Measurements from ENCODE around the gene TNKS1BP1.

The TNKS1BP1 gene

GRCh38 chr11:57325735-57326048, 940 bp upstream of the TNKS1BP1 start:
- H3K9ac ChIP-seq (ENCODE audit: low read length): peak overlapping the region; percentile 91
- peaks cover 38% of the 10 kb centered on the region for H3K4me1 ChIP-seq (ENCODE audit: control insufficient read depth, insufficient read depth, low read length)
- no peaks in the 10 kb centered on the region for H3K27me3 ChIP-seq (replicated peaks; ENCODE audit: control insufficient read depth, insufficient read depth, low read length)
- H3K4me3 ChIP-seq (ENCODE audit: low read length): peak overlapping the region; percentile 81
- DNase-seq (ENCODE audit: low read depth): no peak
- H3K36me3 ChIP-seq (ENCODE audit: control insufficient read depth, insufficient read depth, low read length, severe bottlenecking): peaks cover 55% of the 10 kb centered on the region
- H3K9me3 ChIP-seq (ENCODE audit: control insufficient read depth, low read length): no peaks in the 10 kb centered on the region

- Histone ChIP-seq H3K9me3 (ENCODE audit: control insufficient read depth, low read length) (no peaks in the 10 kb centered on the region), H3K27me3 (replicated peaks; ENCODE audit: control insufficient read depth, insufficient read depth, low read length) (no peaks in the 10 kb centered on the region), H3K4me3 (ENCODE audit: low read length) (peak overlapping the region; percentile 98), H3K9ac (ENCODE audit: low read length) (peak overlapping the region; percentile 100), H3K4me1 (ENCODE audit: control insufficient read depth, insufficient read depth, low read length) (peaks cover 49% of the 10 kb centered on the region), H3K36me3 (ENCODE audit: control insufficient read depth, insufficient read depth, low read length, severe bottlenecking) (peaks cover 51% of the 10 kb centered on the region)
- DNase-seq (ENCODE audit: low read depth): peak; percentile 85
These were observed 432 bp downstream of the TNKS1BP1 start for GRCh38 chr11:57324154-57324885.

- no peaks in the 10 kb centered on the region for H3K27me3 ChIP-seq (replicated peaks; ENCODE audit: control insufficient read depth, insufficient read depth, low read length)
- no peak for DNase-seq (ENCODE audit: low read depth)
- peak overlapping the region; percentile 100 for H3K9ac ChIP-seq (ENCODE audit: low read length)
- no peaks in the 10 kb centered on the region for H3K9me3 ChIP-seq (ENCODE audit: control insufficient read depth, low read length)
- H3K4me3 ChIP-seq (ENCODE audit: low read length): peak overlapping the region; percentile 98
- peaks cover 49% of the 10 kb centered on the region for H3K36me3 ChIP-seq (ENCODE audit: control insufficient read depth, insufficient read depth, low read length, severe bottlenecking)
- peaks cover 52% of the 10 kb centered on the region for H3K4me1 ChIP-seq (ENCODE audit: control insufficient read depth, insufficient read depth, low read length)
These were observed 948 bp downstream of the TNKS1BP1 start for GRCh38 chr11:57323855-57324153.

GRCh38 chr11:57323167-57323854, 1.4 kb downstream of the TNKS1BP1 start:
- Histone ChIP-seq H3K27me3 (replicated peaks; ENCODE audit: control insufficient read depth, insufficient read depth, low read length) (no peaks in the 10 kb centered on the region), H3K9me3 (ENCODE audit: control insufficient read depth, low read length) (no peaks in the 10 kb centered on the region), H3K9ac (ENCODE audit: low read length) (peak overlapping the region; percentile 100), H3K4me1 (ENCODE audit: control insufficient read depth, insufficient read depth, low read length) (peaks cover 56% of the 10 kb centered on the region), H3K36me3 (ENCODE audit: control insufficient read depth, insufficient read depth, low read length, severe bottlenecking) (peaks cover 48% of the 10 kb centered on the region), H3K4me3 (ENCODE audit: low read length) (peak overlapping the region; percentile 98)
- peak; percentile 70 for DNase-seq (ENCODE audit: low read depth)

- peaks cover 64% of the 10 kb centered on the region for H3K4me1 ChIP-seq (ENCODE audit: control insufficient read depth, insufficient read depth, low read length)
These were observed 2.2 kb downstream of the TNKS1BP1 start for GRCh38 chr11:57322256-57323166.

GRCh38 chr11:57321388-57322255, 3.1 kb downstream of the TNKS1BP1 start:
- no peaks in the 10 kb centered on the region for H3K9me3 ChIP-seq (ENCODE audit: control insufficient read depth, low read length)
- DNase-seq (ENCODE audit: low read depth): no peak
- H3K4me3 ChIP-seq (ENCODE audit: low read length): peak overlapping the region; percentile 98
- H3K27me3 ChIP-seq (replicated peaks; ENCODE audit: control insufficient read depth, insufficient read depth, low read length): no peaks in the 10 kb centered on the region
- peak overlapping the region; percentile 100 for H3K9ac ChIP-seq (ENCODE audit: low read length)
- peaks cover 48% of the 10 kb centered on the region for H3K36me3 ChIP-seq (ENCODE audit: control insufficient read depth, insufficient read depth, low read length, severe bottlenecking)
- peaks cover 73% of the 10 kb centered on the region for H3K4me1 ChIP-seq (ENCODE audit: control insufficient read depth, insufficient read depth, low read length)

More at GRCh38 chr11:57322256-57323166, 2.2 kb downstream of the TNKS1BP1 start:
- Histone ChIP-seq H3K36me3 (ENCODE audit: control insufficient read depth, insufficient read depth, low read length, severe bottlenecking) (peaks cover 48% of the 10 kb centered on the region), H3K27me3 (replicated peaks; ENCODE audit: control insufficient read depth, insufficient read depth, low read length) (no peaks in the 10 kb centered on the region), H3K4me3 (ENCODE audit: low read length) (peak overlapping the region; percentile 98), H3K9me3 (ENCODE audit: control insufficient read depth, low read length) (no peaks in the 10 kb centered on the region), H3K9ac (ENCODE audit: low read length) (peak overlapping the region; percentile 100)
- peak; percentile 99 for DNase-seq (ENCODE audit: low read depth)

- Histone ChIP-seq H3K9ac (ENCODE audit: low read length) (peak overlapping the region; percentile 100), H3K4me1 (ENCODE audit: control insufficient read depth, insufficient read depth, low read length) (peaks cover 76% of the 10 kb centered on the region), H3K4me3 (ENCODE audit: low read length) (peak overlapping the region; percentile 98), H3K27me3 (replicated peaks; ENCODE audit: control insufficient read depth, insufficient read depth, low read length) (no peaks in the 10 kb centered on the region), H3K9me3 (ENCODE audit: control insufficient read depth, low read length) (no peaks in the 10 kb centered on the region), H3K36me3 (ENCODE audit: control insufficient read depth, insufficient read depth, low read length, severe bottlenecking) (peaks cover 49% of the 10 kb centered on the region)
- DNase-seq (ENCODE audit: low read depth): no peak
These were observed 3.9 kb downstream of the TNKS1BP1 start for GRCh38 chr11:57320719-57321387.

GRCh38 chr11:57320067-57320718, 4.6 kb downstream of the TNKS1BP1 start:
- peaks cover 56% of the 10 kb centered on the region for H3K36me3 ChIP-seq (ENCODE audit: control insufficient read depth, insufficient read depth, low read length, severe bottlenecking)
- H3K9ac ChIP-seq (ENCODE audit: low read length): peak overlapping the region; percentile 100
- peak overlapping the region; percentile 98 for H3K4me3 ChIP-seq (ENCODE audit: low read length)
- no peaks in the 10 kb centered on the region for H3K27me3 ChIP-seq (replicated peaks; ENCODE audit: control insufficient read depth, insufficient read depth, low read length)
- DNase-seq (ENCODE audit: low read depth): no peak
- no peaks in the 10 kb centered on the region for H3K9me3 ChIP-seq (ENCODE audit: control insufficient read depth, low read length)
- peaks cover 76% of the 10 kb centered on the region for H3K4me1 ChIP-seq (ENCODE audit: control insufficient read depth, insufficient read depth, low read length)

GRCh38 chr11:57318178-57318577, 6.6 kb downstream of the TNKS1BP1 start:
- Histone ChIP-seq H3K4me3 (ENCODE audit: low read length) (peak overlapping the region; percentile 63), H3K36me3 (ENCODE audit: control insufficient read depth, insufficient read depth, low read length, severe bottlenecking) (peaks cover 76% of the 10 kb centered on the region), H3K9me3 (ENCODE audit: control insufficient read depth, low read length) (no peaks in the 10 kb centered on the region), H3K27me3 (replicated peaks; ENCODE audit: control insufficient read depth, insufficient read depth, low read length) (no peaks in the 10 kb centered on the region), H3K4me1 (ENCODE audit: control insufficient read depth, insufficient read depth, low read length) (peaks cover 89% of the 10 kb centered on the region), H3K9ac (ENCODE audit: low read length) (peak overlapping the region; percentile 55)
- peak; percentile 48 for DNase-seq (ENCODE audit: low read depth)

GRCh38 chr11:57316017-57316416, 8.7 kb downstream of the TNKS1BP1 start:
- Histone ChIP-seq H3K4me3 (ENCODE audit: low read length) (peak overlapping the region; percentile 42), H3K27me3 (replicated peaks; ENCODE audit: control insufficient read depth, insufficient read depth, low read length) (no peaks in the 10 kb centered on the region), H3K9me3 (ENCODE audit: control insufficient read depth, low read length) (no peaks in the 10 kb centered on the region), H3K4me1 (ENCODE audit: control insufficient read depth, insufficient read depth, low read length) (peaks cover 86% of the 10 kb centered on the region), H3K9ac (ENCODE audit: low read length) (peak overlapping the region; percentile 55), H3K36me3 (ENCODE audit: control insufficient read depth, insufficient read depth, low read length, severe bottlenecking) (peaks cover 85% of the 10 kb centered on the region)
- DNase-seq (ENCODE audit: low read depth): no peak

Measured in adipocyte (in vitro differentiated cells).